CD4-positive, CD25-positive, alpha-beta regulatory T cell (primary cell): ENCODE results near the gene ATP23. TPM values are rescaled to one million over a fixed set of nuclear protein-coding genes. Genes with fewer than 3 reads are reported as not detected.

ENCODE experiments used
- ATAC-seq, 2 donors: fragments of 150-1000 bp; cut with Tn5 transposase; one replicate each; pipeline ENCODE4 v1.10.0; 2021; ENCODE audit warnings: low read depth in 2 of 2, moderate number of reproducible peaks in 2 of 2, moderate library complexity in 1 of 2
- DNase-seq, 3 donors: peaks; one replicate each; pipeline versions ENCODE4 v3.0.0 to v3.0.0-alpha.2; 2012 to 2022; ENCODE audit warnings: mixed read lengths in 1 of 3
- H3K27ac ChIP-seq: one replicate; pipeline ENCODE4 v1.7.0; 2013; ENCODE audit warnings: mild to moderate bottlenecking, low read length; ENCODE audit not compliant: insufficient read depth, poor library complexity, severe bottlenecking
- H3K27me3 ChIP-seq: one replicate; pipeline ENCODE4 v1.7.0; 2013; ENCODE audit warnings: low read length; ENCODE audit not compliant: control insufficient read depth, insufficient read depth
- H3K36me3 ChIP-seq: one replicate; pipeline ENCODE4 v1.7.0; 2013; ENCODE audit warnings: mild to moderate bottlenecking, low read length, moderate library complexity; ENCODE audit not compliant: control insufficient read depth, insufficient read depth
- H3K4me1 ChIP-seq: 2 replicates; pipeline ENCODE4 v1.7.0; 2013; ENCODE audit warnings: mild to moderate bottlenecking, low read length; ENCODE audit not compliant: insufficient read depth, control insufficient read depth, poor library complexity, severe bottlenecking
- H3K4me3 ChIP-seq: one replicate; pipeline ENCODE4 v1.7.0; 2013; ENCODE audit warnings: low read depth, mild to moderate bottlenecking, low read length, moderate library complexity
- H3K9me3 ChIP-seq, 2 experiments: 1 replicate in 1 of 2; 2 replicates in 1 of 2; pipeline ENCODE4 v1.7.0; 2013; ENCODE audit warnings: low read length in 2 of 2, mild to moderate bottlenecking in 1 of 2, moderate library complexity in 1 of 2; ENCODE audit not compliant: control insufficient read depth in 2 of 2
- H3K27ac Mint-ChIP-seq, 3 donors: one replicate each; pipeline ENCODE4 v1.8.0; 2020 to 2022; ENCODE audit warnings: mild to moderate bottlenecking in 3 of 3, mixed read lengths in 3 of 3, moderate library complexity in 2 of 3
- H3K27me3 Mint-ChIP-seq: one replicate; pipeline ENCODE4 v1.8.0; 2022; ENCODE audit warnings: mild to moderate bottlenecking, mixed read lengths
- H3K36me3 Mint-ChIP-seq: one replicate; pipeline ENCODE4 v1.8.0; 2020; ENCODE audit warnings: mixed read lengths
- H3K4me1 Mint-ChIP-seq, 4 donors: one replicate each; pipeline ENCODE4 v1.8.0; 2020 to 2022; ENCODE audit warnings: mixed read lengths in 4 of 4, mild to moderate bottlenecking in 1 of 4
- H3K4me3 Mint-ChIP-seq, 4 donors: one replicate each; pipeline ENCODE4 v1.8.0; 2020 to 2022; ENCODE audit warnings: mild to moderate bottlenecking in 4 of 4, mixed read lengths in 4 of 4, moderate library complexity in 3 of 4
- H3K9me3 Mint-ChIP-seq, 7 donors: one replicate each; pipeline ENCODE4 v1.8.0; 2020 to 2022; ENCODE audit warnings: mixed read lengths in 7 of 7, mild to moderate bottlenecking in 3 of 7, moderate library complexity in 2 of 7
- polyA plus RNA-seq, 4 donors: library from polyadenylated mRNA; unstranded; fragments of 300-500 nt; fragmentation: Illumina TruSeq; gene quantifications; one replicate each; pipeline ENCODE4 v1.2.3, GENCODE V29; 2021
- total RNA-seq: library from RNA; stranded (reverse); gene quantifications from one replicate; pipeline ENCODE4 v1.2.3, GENCODE V29; 2022

ATP23 gene
- total and polyA plus RNA-seq, 5 donors from 2014 or later: 4.8 to 40.7 (median 22.6) TPM

- H3K27ac ChIP-seq: no peak overlapping the region
- H3K9me3 ChIP-seq: peaks cover 18 to 37% of the 10 kb centered on the region in 2 experiments
- H3K4me3 Mint-ChIP-seq: no peak overlapping the region
- DNase-seq: no peak
- no peak for ATAC-seq
- H3K27ac Mint-ChIP-seq: no peak overlapping the region
- H3K4me1 Mint-ChIP-seq: no peaks in the 10 kb centered on the region
- H3K9me3 Mint-ChIP-seq: peaks cover 5 to 34% (median 17%) of the 10 kb centered on the region in 7 donors
- H3K36me3 ChIP-seq: no peaks in the 10 kb centered on the region
- peaks cover 6% of the 10 kb centered on the region for H3K36me3 Mint-ChIP-seq
- H3K27me3 ChIP-seq: peaks cover 9% of the 10 kb centered on the region
- H3K27me3 Mint-ChIP-seq: peaks cover 11% of the 10 kb centered on the region
- no peak overlapping the region for H3K4me3 ChIP-seq
- no peaks in the 10 kb centered on the region for H3K4me1 ChIP-seq
These were observed 59.1 kb downstream of the ATP23 start for GRCh38 chr12:58000499-58000898.

- H3K27ac Mint-ChIP-seq: no peak overlapping the region
- peaks cover 0 to 4% (median 0%) of the 10 kb centered on the region in 7 donors for H3K9me3 Mint-ChIP-seq
These were observed 66.5 kb downstream of the ATP23 start for GRCh38 chr12:58007875-58008274.

GRCh38 chr12:58008634-58009033 is 67.3 kb downstream of the ATP23 start:
- H3K36me3 Mint-ChIP-seq: no peaks in the 10 kb centered on the region
- ATAC-seq (no peak), DNase-seq (no peak)
- H3K27me3 Mint-ChIP-seq: peaks cover 5% of the 10 kb centered on the region
- no peak overlapping the region for H3K27ac Mint-ChIP-seq
- no peaks in the 10 kb centered on the region for H3K36me3 ChIP-seq
- H3K27ac ChIP-seq: no peak overlapping the region
- H3K4me1 ChIP-seq: no peaks in the 10 kb centered on the region
- H3K9me3 Mint-ChIP-seq: peaks cover 0 to 4% (median 0%) of the 10 kb centered on the region in 7 donors
- no peak overlapping the region for H3K4me3 ChIP-seq
- H3K4me1 Mint-ChIP-seq: no peaks in the 10 kb centered on the region
- H3K4me3 Mint-ChIP-seq: no peak overlapping the region
- H3K27me3 ChIP-seq: peaks cover 8% of the 10 kb centered on the region
- H3K9me3 ChIP-seq: no peaks in the 10 kb centered on the region

More at GRCh38 chr12:58007875-58008274, 66.5 kb downstream of the ATP23 start:
- H3K27ac ChIP-seq: no peak overlapping the region
- no peaks in the 10 kb centered on the region for H3K36me3 ChIP-seq
- Mint-ChIP-seq H3K4me3 (no peak overlapping the region), H3K36me3 (no peaks in the 10 kb centered on the region), H3K4me1 (no peaks in the 10 kb centered on the region), H3K27me3 (peaks cover 5% of the 10 kb centered on the region)
- no peak overlapping the region for H3K4me3 ChIP-seq
- no peak for DNase-seq
- H3K9me3 ChIP-seq: no peaks in the 10 kb centered on the region
- H3K4me1 ChIP-seq: no peaks in the 10 kb centered on the region
- H3K27me3 ChIP-seq: peaks cover 8% of the 10 kb centered on the region
- no peak for ATAC-seq

Other genes starting within 250 kb of the ATP23 start
- gene OS9, start 247.4 kb upstream of the ATP23 start, total RNA-seq: 151 TPM
- 10 to 100 TPM; 59.2 to 72.4 (median 63.1) TPM for gene OS9, start 247.4 kb upstream of the ATP23 start, polyA plus RNA-seq
- 60.3 TPM for gene AGAP2, start 202.8 kb upstream of the ATP23 start, total RNA-seq
- 1 to 10 TPM; 4.4 to 7.7 (median 5.6) TPM for gene AGAP2, start 202.8 kb upstream of the ATP23 start, polyA plus RNA-seq
- gene TSPAN31, start 196.5 kb upstream of the ATP23 start, total RNA-seq: 8.7 TPM
- gene TSPAN31, start 196.5 kb upstream of the ATP23 start, polyA plus RNA-seq: 10 to 100 TPM; 38.4 to 48.9 (median 39.6) TPM
- gene CDK4, start 189.3 kb upstream of the ATP23 start, total RNA-seq: 17.5 TPM
- 10 to 100 TPM; 62.2 to 90.3 (median 69.7) TPM for gene CDK4, start 189.3 kb upstream of the ATP23 start, polyA plus RNA-seq
- 35.4 TPM for gene MARCHF9, start 186.5 kb upstream of the ATP23 start, total RNA-seq
- 1 to 10 TPM; 2.2 to 4.5 (median 3.8) TPM for gene MARCHF9, start 186.5 kb upstream of the ATP23 start, polyA plus RNA-seq
- not detected for gene CYP27B1, start 174.5 kb upstream of the ATP23 start, total RNA-seq
- gene CYP27B1, start 174.5 kb upstream of the ATP23 start, polyA plus RNA-seq: under 1 TPM in 2 of 4 donors, not detected in 2; 0.14 to 0.26 TPM
- 8.7 TPM for gene METTL1, start 169.5 kb upstream of the ATP23 start, total RNA-seq
- 10 to 100 TPM in 1 of 4 donors, 1 to 10 TPM in 3; 3.5 to 10.8 (median 5.9) TPM for gene METTL1, start 169.5 kb upstream of the ATP23 start, polyA plus RNA-seq
- gene EEF1AKMT3, start 169.0 kb upstream of the ATP23 start, total RNA-seq: 3.7 TPM
- 1 to 10 TPM; 1.8 to 7.6 (median 2.5) TPM for gene EEF1AKMT3, start 169.0 kb upstream of the ATP23 start, polyA plus RNA-seq
- 22.8 TPM for gene TSFM, start 158.8 kb upstream of the ATP23 start, total RNA-seq
- 10 to 100 TPM; 33.4 to 50.4 (median 40.6) TPM for gene TSFM, start 158.8 kb upstream of the ATP23 start, polyA plus RNA-seq
- gene AVIL, start 122.8 kb upstream of the ATP23 start, total RNA-seq: 2.0 TPM
- under 1 TPM; 0.15 to 0.25 (median 0.19) TPM for gene AVIL, start 122.8 kb upstream of the ATP23 start, polyA plus RNA-seq
- gene CTDSP2, start 94.8 kb upstream of the ATP23 start, total RNA-seq: 121 TPM
- gene CTDSP2, start 94.8 kb upstream of the ATP23 start, polyA plus RNA-seq: 10 to 100 TPM; 45.7 to 54.4 (median 52.5) TPM